GM19239 (cell line): ENCODE data around the gene BAHD1.
"Not testable (repeated sequence)": the region's sequence is repeated elsewhere in the genome, so short reads cannot be mapped to it uniquely, and the experiment has no call there.

Experiments
- DNase-seq: peaks from one replicate; pipeline ENCODE4 v3.0.0; 2011; ENCODE audit warnings: low spot score; ENCODE audit not compliant: insufficient read length
- FAIRE-seq: peaks from 2 replicates; lab custom pipeline; 2011; peaks lifted over from hg19 to GRCh38; lab: Jason Lieb, UNC

BAHD1 gene

DNA sequence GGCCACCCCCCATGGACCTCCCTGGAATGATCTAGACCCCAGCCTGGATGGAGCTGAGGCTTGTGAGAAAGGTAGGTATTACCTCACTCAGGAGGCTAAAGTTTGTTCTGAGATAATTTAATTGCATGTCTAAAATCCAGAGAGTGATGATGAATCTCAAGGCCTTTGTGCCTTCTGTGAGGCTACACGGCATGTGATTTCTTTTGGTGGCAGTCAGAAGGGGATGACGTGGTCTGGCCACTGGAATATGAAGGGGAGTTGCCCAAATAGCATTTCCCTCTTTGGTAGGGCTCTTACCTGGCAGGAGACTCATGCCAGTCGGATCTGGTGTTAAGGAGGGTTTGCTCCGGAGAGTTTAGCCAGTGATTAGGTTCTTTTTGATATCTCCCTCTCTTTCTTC lies 2.5 kb downstream of the BAHD1 start:
- DNase-seq (no peak), FAIRE-seq (no peak)

DNA sequence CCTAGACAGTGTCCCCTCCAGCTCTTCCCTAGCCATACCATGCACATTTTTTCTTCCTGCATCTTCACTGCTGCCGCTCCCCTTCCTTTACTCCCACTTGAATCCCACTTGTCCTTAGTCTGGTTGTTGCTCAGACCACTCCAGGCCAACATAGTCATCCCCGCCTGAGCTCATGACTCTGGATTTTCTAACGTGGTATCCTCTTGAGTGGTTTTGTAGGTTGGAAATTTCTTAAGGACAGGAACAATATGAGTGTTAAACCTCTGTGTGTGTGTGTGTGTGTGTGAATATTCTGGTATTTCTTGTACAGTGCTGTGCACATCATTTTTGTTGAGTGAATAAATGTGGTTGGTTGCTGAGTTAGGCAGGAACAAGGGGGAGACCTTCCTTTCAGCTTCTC lies 3.1 kb downstream of the BAHD1 start:
- FAIRE-seq (no peak), DNase-seq (no peak)

DNA sequence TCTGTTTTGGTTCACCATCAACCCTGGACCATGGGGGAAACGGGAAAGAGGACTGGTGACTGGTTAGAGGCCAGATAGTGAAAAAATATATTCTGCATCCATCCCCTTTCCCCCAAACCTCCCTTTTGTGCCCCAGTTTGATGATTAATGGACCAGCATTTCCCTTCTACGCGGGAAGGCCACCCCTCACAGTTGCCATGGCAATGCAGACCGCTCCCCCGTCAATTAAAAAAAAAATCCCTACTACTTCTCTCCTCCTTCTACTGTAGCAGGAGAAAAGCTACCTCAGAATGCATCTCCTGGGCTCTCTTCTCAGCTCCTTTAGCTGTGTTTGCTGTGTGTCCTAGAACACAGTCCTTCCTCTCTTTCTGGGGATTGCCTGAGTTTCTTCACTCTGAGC lies 4.0 kb downstream of the BAHD1 start:
- DNase-seq, result no peak
- no peak for FAIRE-seq

DNA sequence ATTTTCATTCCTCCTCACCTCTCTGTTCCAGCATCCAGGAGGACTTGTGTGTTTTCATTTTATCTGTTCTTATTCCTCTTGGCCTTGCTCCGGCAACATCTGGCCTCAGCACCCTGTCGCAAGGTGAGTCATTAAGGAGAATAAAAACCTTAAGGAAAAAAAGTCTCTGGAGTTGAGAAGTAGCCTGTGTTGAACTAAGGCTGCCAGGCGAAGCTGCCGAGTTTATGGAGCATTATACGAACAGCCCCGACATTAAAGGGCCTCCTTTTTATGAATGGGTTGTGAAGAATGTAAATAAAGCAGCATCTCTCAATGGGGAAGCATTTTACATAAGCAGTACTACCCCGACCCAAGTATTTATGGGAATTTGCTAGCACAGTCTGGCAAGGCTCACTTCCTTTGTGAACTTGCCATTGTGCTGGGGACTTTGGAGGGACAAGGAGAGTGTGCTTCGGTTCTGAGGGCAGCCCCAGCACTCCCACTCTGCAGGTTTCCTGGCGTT lies 4.7 kb downstream of the BAHD1 start:
- DNase-seq, result no peak
- FAIRE-seq, result no peak

DNA sequence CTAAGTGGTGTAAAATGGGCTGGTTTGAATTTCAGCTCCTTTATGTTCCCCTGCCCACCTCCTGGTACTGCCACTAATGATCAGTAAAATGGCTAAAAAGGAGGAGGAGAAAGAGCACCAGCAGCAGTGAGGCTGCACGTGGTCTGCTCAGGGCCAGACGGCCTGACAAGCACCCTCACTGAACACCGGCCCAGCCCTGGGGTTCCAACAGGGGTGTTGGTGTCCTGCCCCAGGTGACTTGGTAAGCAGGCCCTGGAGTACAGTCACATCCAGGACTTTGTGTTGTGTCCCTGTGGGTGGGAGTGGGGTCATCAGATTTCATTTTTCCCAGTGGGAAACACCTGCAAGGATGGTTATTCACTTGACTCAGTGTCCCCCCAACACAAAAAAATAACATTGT lies 5.4 kb downstream of the BAHD1 start:
- DNase-seq (no peak), FAIRE-seq (no peak)

DNA sequence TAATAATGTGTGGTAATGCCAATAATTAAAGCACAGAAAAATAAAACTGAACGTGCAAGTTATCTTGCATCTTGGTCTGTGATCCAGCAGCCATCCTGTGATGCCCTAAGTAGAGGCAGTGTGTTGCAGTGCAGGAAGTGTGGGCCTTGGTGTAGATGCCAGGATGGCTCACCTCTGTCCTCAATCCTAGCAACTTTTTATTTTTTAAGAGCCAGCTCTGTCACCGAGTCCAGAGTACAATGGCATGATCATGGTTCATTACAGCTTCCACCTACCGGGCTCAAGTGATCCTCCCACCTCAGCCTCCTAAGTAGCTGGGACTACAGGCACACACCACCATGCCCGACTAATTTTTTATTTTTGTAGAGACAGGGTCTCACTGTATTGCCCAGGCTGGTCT lies 7.6 kb downstream of the BAHD1 start:
- DNase-seq, result no peak
- FAIRE-seq, result no peak

DNA sequence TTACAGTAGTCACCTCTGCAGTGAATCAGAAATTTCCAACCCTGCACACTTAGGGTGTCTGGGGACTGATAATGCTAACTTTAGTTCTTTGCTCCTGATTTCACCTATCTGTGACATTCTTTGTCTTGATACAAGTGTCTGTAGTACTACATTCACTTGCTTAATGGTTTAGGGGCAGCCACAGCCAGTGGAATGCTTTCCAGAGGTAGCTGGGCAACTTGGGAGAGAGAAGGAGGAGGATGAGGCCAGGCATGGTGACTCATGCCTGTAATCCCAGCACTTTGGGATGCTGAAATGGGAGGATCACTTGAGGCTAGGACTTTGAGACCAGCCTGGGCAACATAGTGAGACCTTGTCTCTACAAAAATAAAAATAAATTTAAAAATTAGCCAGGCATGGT lies 8.5 kb downstream of the BAHD1 start:
- FAIRE-seq (no peak), DNase-seq (no peak)

DNA sequence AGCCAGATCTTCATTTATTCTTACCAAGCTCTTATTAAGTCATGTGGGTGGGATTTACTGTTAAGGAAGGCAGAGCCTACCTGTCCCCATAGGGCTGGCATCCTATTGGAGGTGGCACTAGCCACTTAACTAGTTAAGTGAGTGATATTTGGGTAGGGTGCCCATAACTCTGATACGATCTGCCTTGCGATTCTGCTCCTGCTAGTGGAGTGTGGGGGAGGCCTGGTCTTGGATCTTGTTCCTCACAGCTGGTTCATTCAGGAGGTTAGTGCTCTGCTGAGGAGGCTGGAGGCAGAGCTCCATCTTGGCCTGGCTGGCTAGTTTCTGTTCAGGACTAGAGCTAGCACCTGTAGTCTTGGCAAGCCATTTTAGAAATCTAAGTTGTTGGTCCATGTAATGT lies 9.3 kb downstream of the BAHD1 start:
- DNase-seq (no peak), FAIRE-seq (peak; percentile 28)

DNA sequence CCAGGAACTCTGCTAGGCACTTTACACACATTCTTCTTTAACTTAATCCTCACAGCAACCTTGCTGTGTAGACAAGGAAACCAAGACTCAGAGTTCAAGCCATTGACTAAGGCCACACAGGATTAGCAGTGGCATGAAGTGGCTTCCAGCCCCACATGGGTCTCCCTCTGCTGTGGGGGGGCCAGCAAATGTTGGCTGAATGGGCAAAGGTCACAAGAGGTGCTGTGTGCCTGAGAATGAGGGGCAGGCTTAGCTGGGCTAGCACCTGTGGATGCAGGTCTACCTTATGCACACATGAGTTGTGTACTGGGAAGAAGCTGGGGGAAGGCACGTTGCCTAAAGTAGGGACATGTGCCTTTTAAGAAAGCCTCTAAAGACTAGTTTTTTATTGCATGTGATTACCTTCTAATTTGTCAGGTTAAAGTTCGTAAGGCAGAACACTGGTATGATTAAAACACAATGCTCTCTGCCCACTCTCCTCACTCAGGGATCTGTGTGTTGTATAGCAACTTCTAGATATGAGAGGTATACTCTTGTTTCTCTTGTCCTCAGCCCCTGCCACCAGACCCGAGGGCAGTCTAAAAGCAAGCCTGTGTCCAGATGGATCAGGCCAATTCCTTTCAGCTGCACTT lies 10.9 kb downstream of the BAHD1 start:
- FAIRE-seq, result no peak

DNA sequence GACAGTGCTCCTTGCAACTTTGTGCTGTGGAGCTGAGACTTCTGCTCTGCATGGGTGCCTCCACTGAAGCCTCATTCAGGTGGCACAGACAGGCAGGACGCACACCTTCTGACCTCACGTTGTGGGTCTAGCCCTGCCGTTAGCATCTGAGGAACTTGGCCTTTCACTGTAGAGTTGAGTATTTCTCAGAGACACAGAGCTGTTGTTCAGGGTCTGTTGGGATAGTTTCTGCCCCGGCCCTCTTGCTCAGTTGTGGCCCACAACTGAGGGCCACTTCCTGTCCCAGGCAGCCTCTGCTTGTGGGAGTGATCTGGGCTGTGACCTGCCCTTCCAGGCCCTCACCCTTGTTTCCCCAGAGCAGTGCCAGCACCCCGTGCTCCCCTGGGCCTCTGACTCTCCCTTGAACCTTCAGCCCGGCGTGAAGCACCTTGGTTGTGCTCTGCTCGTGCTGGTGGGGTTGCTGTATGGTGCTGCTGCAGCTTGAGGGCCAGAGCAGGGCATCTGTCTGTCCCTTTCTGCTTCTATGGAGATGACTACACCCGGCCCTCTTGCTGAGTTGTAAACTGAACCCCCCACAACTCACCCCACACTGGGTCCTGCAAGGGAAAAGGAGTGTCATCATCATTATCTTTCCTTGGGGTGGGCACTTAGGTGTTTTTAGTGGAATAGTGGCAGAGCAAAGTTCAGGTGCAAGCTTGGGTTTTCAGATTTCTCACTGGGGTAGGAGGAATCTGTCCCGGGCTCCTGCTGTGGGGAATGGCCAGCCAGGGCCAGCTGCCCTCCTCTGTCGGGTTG lies 11.7 kb downstream of the BAHD1 start:
- FAIRE-seq (peak; percentile 80), DNase-seq (no peak)

More for the DNA sequence above, 10.9 kb downstream of the BAHD1 start:
- no peak for DNase-seq

DNA sequence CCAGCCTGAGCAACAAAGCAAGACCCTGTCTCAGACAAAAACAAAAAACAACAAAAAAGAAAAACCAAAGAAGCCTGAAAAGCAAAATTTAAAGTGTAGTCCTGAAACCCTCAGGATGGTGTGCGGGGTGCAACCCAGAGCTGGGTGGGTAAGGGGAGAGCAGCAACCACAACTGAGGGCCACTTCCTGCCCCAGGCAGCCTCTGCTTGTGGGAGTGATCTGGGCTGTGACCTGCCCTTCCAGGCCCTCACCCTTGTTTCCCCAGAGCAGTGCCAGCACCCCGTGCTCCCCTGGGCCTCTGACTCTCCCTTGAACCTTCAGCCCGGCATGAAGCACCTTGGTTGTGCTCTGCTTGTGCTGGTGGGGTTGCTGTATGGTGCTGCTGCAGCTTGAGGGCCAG lies 13.2 kb downstream of the BAHD1 start:
- DNase-seq, result not testable (repeated sequence)
- FAIRE-seq, result peak; percentile 92

DNA sequence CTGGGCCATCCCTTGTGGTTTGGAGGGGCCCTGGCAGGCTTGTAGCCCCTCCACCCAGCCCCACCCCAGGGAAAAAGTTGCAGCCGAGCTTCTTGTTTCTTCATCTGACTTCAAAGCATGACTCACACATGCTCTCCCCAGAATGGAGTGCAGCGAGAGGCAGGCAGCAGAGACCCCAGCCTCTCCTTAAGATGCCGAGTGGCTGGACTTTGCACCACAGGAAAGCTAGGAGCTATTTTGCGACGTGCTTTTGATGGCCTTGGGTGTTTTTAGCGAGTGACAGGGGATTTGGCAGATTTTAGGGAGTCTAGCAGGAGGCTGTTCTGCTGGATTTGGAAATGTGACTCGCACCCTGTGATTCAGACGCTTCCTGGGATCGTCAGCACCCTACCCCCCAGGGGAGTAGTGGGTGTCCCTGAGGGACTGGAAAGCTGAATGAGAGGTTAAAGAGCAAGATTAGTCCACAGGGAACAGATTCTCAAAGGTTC lies 14.2 kb downstream of the BAHD1 start:
- DNase-seq (no peak), FAIRE-seq (no peak)

DNA sequence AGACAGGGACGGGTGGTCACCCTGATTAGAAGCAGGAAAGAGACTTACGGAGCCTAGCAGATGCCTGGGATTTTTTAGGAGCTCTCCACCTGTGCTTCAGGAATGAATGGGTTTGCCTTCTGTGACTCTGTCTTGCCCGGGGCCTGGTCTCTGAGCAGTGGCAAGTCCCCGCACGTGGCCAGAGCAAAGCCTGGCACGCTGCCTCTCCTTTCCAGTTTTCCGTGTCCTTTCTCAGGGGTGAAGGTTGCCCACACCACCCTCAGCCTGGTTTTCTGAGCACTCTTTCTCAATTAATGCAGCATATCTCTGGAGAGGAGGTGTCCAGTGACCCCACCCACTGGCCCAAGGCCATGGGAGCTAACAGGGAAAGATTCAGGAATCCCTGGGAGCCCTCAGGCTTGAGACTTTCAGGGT lies 15.6 kb downstream of the BAHD1 start:
- DNase-seq (no peak), FAIRE-seq (no peak)

DNA sequence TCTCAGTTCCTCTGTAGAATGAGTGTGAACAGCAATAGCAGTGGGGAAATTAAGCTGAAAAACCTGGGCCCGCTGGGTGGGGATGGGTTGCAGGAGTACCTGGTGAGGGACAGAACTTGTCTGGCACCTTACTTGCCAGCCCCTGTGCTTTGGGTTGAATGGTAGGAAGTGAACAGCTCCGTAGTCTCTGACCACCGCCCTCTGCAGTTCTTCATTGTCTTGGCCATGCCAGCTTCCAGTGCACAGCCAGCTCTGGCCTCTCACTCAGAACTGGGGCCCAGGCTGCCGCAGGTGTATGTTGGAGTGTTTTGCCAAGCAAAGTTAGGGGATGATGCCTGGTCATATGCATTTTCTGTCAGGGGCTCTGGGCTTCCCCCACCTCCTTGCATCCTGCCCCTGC lies 16.0 kb downstream of the BAHD1 start:
- FAIRE-seq (no peak), DNase-seq (no peak)

DNA sequence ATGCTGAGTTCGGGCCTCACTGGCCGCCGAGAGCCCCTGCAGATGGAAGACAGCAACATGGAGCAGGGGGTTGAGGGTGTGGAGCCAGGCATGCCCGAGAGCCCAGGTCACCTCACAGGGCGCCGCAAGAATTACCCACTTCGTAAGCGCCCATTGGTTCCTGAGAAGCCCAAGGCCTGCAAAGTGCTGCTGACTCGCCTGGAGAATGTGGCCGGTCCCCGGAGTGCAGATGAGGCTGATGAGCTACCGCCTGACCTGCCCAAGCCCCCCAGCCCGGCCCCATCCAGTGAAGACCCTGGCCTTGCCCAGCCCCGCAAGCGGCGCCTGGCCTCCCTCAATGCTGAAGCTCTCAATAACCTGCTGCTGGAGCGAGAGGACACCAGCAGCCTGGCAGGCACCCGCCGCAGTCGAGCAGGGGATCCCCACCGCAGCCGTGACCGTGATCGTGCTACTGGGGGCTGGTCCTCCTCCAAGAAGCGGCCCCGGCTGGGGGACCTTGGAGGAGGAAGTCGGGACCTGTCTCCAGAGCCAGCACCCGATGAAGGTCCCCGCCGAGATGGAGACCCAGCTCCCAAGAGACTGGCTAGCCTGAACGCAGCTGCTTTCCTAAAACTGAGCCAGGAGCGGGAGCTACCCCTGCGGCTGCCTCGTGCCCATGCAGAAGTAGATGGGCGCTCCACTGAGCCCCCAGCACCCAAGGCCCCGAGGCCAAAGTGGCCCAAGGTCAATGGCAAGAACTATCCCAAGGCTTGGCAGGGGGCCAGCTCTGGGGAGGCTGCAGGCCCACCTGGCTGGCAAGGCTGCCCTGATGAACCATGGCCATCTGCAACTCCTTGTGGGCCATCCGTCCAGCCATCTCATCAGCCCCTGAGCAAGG lies 18.0 kb downstream of the BAHD1 start:
- DNase-seq (no peak), FAIRE-seq (no peak)

DNA sequence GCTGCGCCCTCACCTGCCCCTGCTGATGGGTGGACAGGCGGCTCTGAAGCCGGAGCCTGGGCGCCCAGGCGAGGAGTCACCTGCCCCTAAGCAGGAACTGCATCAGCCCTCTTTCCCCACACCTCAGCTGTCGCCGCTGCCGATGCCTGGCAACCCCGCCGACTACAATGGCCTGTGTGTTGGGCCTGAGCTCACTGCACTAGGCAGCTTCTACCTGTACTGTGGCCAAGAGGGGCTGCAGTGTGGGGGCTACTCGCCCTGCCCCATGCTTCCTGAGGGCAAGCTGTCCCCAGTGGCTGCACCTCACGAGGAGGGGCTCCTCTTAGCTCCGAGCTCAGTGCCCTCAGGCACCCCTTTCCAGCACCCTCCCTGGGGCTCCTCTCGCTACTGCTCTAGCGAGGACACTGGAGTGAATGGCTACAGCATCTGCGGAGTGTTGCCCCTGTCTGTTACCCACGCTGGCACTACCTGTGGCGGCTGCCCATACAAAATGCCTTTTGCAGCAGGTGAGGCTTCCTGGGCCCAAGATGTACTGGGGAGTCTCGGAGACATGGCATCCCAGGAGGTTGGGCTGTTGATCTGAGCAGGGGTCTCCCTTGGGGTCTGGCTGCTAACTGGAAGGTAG lies 18.8 kb downstream of the BAHD1 start:
- DNase-seq (no peak), FAIRE-seq (no peak)

DNA sequence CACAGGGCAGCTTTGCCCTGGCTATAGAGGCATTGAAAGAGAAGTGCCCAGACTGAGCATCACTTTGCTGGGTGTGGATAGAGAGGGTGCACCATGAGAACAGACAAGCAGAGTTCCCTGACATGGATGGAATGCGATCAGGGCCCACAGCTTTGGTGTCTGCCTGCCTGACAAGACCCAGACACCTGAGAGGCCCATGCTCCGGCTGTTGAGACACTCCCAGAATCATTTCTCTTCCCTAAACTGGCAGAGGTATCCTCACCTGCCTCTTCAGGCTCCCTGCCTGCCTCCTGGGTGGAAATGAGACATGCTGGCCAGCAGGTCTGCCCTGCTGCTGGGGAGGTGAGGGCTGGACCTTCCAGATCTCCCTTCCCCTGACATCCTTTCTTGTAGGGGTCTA lies 19.7 kb downstream of the BAHD1 start:
- DNase-seq (no peak), FAIRE-seq (no peak)

DNA sequence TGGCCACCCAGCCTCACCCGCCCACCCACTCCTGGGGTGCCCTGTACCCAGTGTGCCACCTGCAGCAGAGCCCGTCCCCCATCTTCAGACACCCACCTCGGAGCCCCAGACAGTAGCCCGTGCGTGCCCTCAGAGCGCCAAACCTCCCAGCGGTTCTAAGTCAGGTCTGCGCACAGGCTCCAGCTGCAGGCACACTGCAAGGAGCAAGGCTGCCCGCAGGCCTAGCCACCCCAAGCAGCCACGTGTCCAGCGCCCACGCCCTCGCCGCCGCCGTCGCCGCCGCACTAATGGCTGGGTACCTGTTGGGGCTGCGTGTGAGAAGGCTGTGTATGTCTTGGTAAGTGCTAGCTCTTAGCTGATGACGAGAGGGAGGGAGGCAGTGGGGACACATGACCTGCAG lies 21.2 kb downstream of the BAHD1 start:
- no peak for DNase-seq
- FAIRE-seq, result no peak

DNA sequence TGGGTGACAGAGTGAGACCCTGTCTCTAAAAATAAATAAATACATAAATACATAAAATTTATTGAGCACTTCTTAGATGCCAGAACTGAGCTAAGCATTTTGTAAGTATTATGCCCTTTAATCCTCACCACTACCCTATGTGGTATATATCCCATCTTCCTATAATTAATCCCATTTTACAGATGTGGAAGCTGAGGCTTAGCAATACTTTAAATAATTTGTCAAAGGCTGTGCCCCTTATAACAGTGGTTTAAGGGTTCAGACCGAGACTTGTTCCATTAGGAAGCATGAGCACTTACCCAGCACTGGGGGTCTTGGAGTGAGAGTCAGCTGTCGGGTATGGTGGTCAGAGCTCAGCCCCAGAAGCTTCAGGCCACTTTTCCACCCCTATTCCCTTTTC lies 22.5 kb downstream of the BAHD1 start:
- FAIRE-seq, result no peak
- no peak for DNase-seq

DNA sequence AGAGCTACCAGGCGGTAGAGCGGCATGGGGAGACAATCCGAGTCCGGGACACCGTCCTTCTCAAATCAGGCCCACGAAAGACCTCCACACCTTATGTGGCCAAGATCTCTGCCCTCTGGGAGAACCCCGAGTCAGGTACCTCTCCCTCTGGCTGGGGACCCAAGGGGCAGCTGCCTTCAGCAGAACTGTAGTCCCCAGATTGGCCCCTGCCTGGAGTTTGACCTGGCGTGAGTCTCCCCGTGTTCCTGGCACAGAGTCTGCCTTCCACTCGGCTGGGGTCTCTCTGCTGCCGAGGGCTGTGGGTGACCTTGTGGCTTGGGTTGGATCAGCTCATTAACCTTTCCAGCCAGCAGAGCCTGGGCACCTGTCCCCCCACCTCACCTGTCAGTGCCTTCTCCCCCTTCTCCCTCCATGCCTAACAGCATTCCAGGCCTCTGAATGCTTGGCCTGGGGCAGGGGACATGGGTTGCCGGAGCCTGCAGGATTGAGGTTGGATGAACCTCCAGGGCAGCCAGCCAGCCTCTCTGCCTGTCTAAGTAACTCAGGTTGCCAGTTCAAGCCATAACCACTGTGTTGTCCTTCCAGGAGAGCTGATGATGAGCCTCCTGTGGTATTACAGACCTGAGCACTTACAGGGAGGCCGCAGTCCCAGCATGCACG lies 23.3 kb downstream of the BAHD1 start:
- no peak for FAIRE-seq
- no peak for DNase-seq
